K562 (cell line): ENCODE data around the gene PBX2.

Source experiments
- CTCF ChIP-seq, 3 experiments: IDR thresholded peaks in 2 of 3; conservative IDR thresholded peaks in 1 of 3; 2 replicates each; pipeline ENCODE4 v1.5.1; 2011 to 2012; ENCODE audit warnings: low read length in 3 of 3, mild to moderate bottlenecking in 3 of 3, control low read depth in 2 of 3, improper control_type of control experiment in 1 of 3, inconsistent platforms in 1 of 3, low read depth in 1 of 3, mixed read lengths in 1 of 3, moderate library complexity in 1 of 3; ENCODE audit not compliant: insufficient read depth in 2 of 3
- TAF1 ChIP-seq: IDR thresholded peaks from 2 replicates; pipeline ENCODE4 v1.6.1; 2011; ENCODE audit warnings: mild to moderate bottlenecking, low read length, moderate library complexity; ENCODE audit not compliant: insufficient read depth, control insufficient read depth, severe bottlenecking; ENCODE audit errors: extremely low read depth

- no peak for TF ChIP-seq TAF1
- TF ChIP-seq CTCF (IDR thresholded peaks at IDR 0.05 in 2 of 3, conservative IDR thresholded peaks at IDR 0.05 in 1 of 3; ENCODE audit: insufficient read depth in 2 of 3, low read depth in 1 of 3, low read length in 3 of 3): no peak
These were observed 43.3 kb downstream of the PBX2 start for GRCh38 chr6:32146687-32147086.
